CD14-positive monocyte (primary cell): Measurements from ENCODE around the gene ITPR1. TPM values are rescaled to one million over a fixed set of nuclear protein-coding genes. Genes with fewer than 3 reads are reported as not detected.
A peak's percentile ranks its signal among the peaks of the same experiment; 100 is the strongest.

Experiments used
- DNase-seq, 3 donors: peaks; one replicate each; pipeline ENCODE4 v3.0.0-alpha.2; 2011 to 2022
- H2AFZ ChIP-seq: 2 replicates; pipeline ENCODE4 v1.6.0; 2012; ENCODE audit warnings: mild to moderate bottlenecking, low read depth, low read length, inconsistent platforms; ENCODE audit not compliant: insufficient read depth, poor library complexity, severe bottlenecking
- H3K27ac ChIP-seq, 2 donors: 1 replicate in 1 of 2; 2 replicates in 1 of 2; pipeline ENCODE4 v1.5.1; 2012 to 2013; ENCODE audit warnings: low read length in 2 of 2, control low read depth in 1 of 2, inconsistent platforms in 1 of 2, low read depth in 1 of 2, mild to moderate bottlenecking in 1 of 2
- H3K27me3 ChIP-seq, 2 donors: one replicate each; pipeline versions ENCODE4 v1.6.0 to v1.6.1; 2011 to 2013; ENCODE audit warnings: low read length in 2 of 2; ENCODE audit not compliant: control insufficient read depth in 2 of 2, insufficient read depth in 2 of 2
- H3K36me3 ChIP-seq, 2 donors: replicated peaks in 1 of 2; 1 replicate in 1 of 2; 2 replicates in 1 of 2; pipeline versions ENCODE4 v1.5.1 to v1.6.1; 2012 to 2013; ENCODE audit warnings: low read length in 2 of 2, control low read depth in 1 of 2, inconsistent platforms in 1 of 2, mild to moderate bottlenecking in 1 of 2; ENCODE audit not compliant: insufficient read depth in 2 of 2, control insufficient read depth in 1 of 2
- H3K4me1 ChIP-seq, 2 donors: 1 replicate in 1 of 2; 2 replicates in 1 of 2; pipeline versions ENCODE4 v1.5.1 to v1.6.1; 2012 to 2013; ENCODE audit warnings: low read length in 2 of 2, control low read depth in 1 of 2, inconsistent platforms in 1 of 2, mild to moderate bottlenecking in 1 of 2, moderate library complexity in 1 of 2; ENCODE audit not compliant: insufficient read depth in 2 of 2, control insufficient read depth in 1 of 2
- H3K4me2 ChIP-seq: replicated peaks from 2 replicates; pipeline ENCODE3; 2012; ENCODE audit warnings: low read length, moderate library complexity, mild to moderate bottlenecking; ENCODE audit not compliant: poor library complexity, severe bottlenecking; ENCODE audit errors: extremely low read depth
- H3K4me3 ChIP-seq, 3 experiments: fragments of 200-600 bp in 1 of 3; sonication (generic) in 1 of 3; replicated peaks in 1 of 3; 1 replicate in 2 of 3; 2 replicates in 1 of 3; pipeline ENCODE4 v1.5.1; 2011 to 2013; ENCODE audit warnings: low read length in 3 of 3, mild to moderate bottlenecking in 3 of 3, control low read depth in 2 of 3, low read depth in 2 of 3, inconsistent platforms in 1 of 3, moderate library complexity in 1 of 3
- H3K79me2 ChIP-seq: 2 replicates; pipeline ENCODE4 v1.6.0; 2012; ENCODE audit warnings: mild to moderate bottlenecking, control low read depth, inconsistent platforms, low read length, moderate library complexity; ENCODE audit not compliant: insufficient read depth
- H3K9ac ChIP-seq: 2 replicates; pipeline ENCODE4 v1.6.0; 2017; ENCODE audit warnings: low read length, mild to moderate bottlenecking; ENCODE audit not compliant: insufficient read depth, poor library complexity, severe bottlenecking
- H3K9me3 ChIP-seq, 2 donors: replicated peaks in 1 of 2; 1 replicate in 1 of 2; 2 replicates in 1 of 2; pipeline versions ENCODE4 v1.5.1 to v1.6.1; 2012 to 2013; ENCODE audit warnings: low read length in 2 of 2, control low read depth in 1 of 2; ENCODE audit not compliant: control insufficient read depth in 1 of 2, insufficient read depth in 1 of 2
- H4K20me1 ChIP-seq: 2 replicates; pipeline ENCODE4 v1.6.0; 2012; ENCODE audit warnings: mild to moderate bottlenecking, low read length, control low read depth, moderate library complexity; ENCODE audit not compliant: insufficient read depth
- H3K27ac Mint-ChIP-seq, 7 donors: one replicate each; pipeline ENCODE4 v1.8.0; 2020; ENCODE audit warnings: mild to moderate bottlenecking in 7 of 7, mixed read lengths in 7 of 7, moderate library complexity in 6 of 7, inconsistent platforms in 2 of 7
- H3K27me3 Mint-ChIP-seq, 3 donors: one replicate each; pipeline ENCODE4 v1.8.0; 2021 to 2022; ENCODE audit warnings: low read depth in 3 of 3, mild to moderate bottlenecking in 3 of 3, mixed read lengths in 3 of 3, moderate library complexity in 3 of 3, inconsistent platforms in 1 of 3
- H3K36me3 Mint-ChIP-seq, 2 donors: one replicate each; pipeline ENCODE4 v1.8.0; 2020; ENCODE audit warnings: mixed read lengths in 2 of 2, inconsistent platforms in 1 of 2, mild to moderate bottlenecking in 1 of 2
- H3K4me1 Mint-ChIP-seq: one replicate; pipeline ENCODE4 v1.8.0; 2020; ENCODE audit warnings: mild to moderate bottlenecking, mixed read lengths
- H3K4me3 Mint-ChIP-seq, 2 donors: one replicate each; pipeline ENCODE4 v1.8.0; 2020; ENCODE audit warnings: mild to moderate bottlenecking in 2 of 2, mixed read lengths in 2 of 2, moderate library complexity in 1 of 2
- H3K9me3 Mint-ChIP-seq, 7 donors: one replicate each; pipeline ENCODE4 v1.8.0; 2020 to 2022; ENCODE audit warnings: mixed read lengths in 7 of 7, mild to moderate bottlenecking in 6 of 7, moderate library complexity in 6 of 7, inconsistent platforms in 2 of 7
- CTCF ChIP-seq: fragments of 200-600 bp; IDR thresholded peaks from one replicate; pipeline ENCODE4 v1.8.0; 2022; ENCODE audit warnings: antibody characterized with exemption, mild to moderate bottlenecking
- WGBS: methylation state at CpG from one replicate; pipeline ENCODE4 v1.1.5; 2013; ENCODE audit warnings: missing lambda C conversion rate; ENCODE audit not compliant: insufficient coverage; 5-methylcytosine and 5-hydroxymethylcytosine counted together
- intact Hi-C, 2 donors: fragments of 100-400 bp; cut with micrococcal nuclease; formaldehyde crosslinking; loops; one replicate each; pipeline versions ENCODE4 v1.15.0 to v1.15.1; 2023
- polyA plus RNA-seq, 3 donors: library from polyadenylated mRNA; depleted of rRNA in 1 of 3; unstranded in 2 of 3; stranded (reverse) in 1 of 3; fragments of 300-500 nt in 2 of 3; fragments of >200 nt in 1 of 3; fragmentation: Illumina TruSeq in 2 of 3; gene quantifications; 1 replicate in 2 of 3; 2 replicates in 1 of 3; pipeline ENCODE4 v1.2.3, GENCODE V29; 2012 to 2021

Gene ITPR1
- polyA plus RNA-seq, 3 donors = 3.2 to 21.1 (median 7.1) TPM

GRCh38 chr3:4549896-4550295, 56.7 kb downstream of the ITPR1 start:
- TF ChIP-seq CTCF = no peak
- no peaks in the 10 kb centered on the region for H3K27me3 Mint-ChIP-seq
- WGBS = 100% methylated on average over 2 of the region's 4 CpGs
- H3K27ac Mint-ChIP-seq = no peak overlapping the region
- no peak overlapping the region for H3K4me3 Mint-ChIP-seq
- no peaks in the 10 kb centered on the region for H3K27me3 ChIP-seq
- peaks cover 0 to 2% (median 0%) of the 10 kb centered on the region in 7 donors for H3K9me3 Mint-ChIP-seq
- intact Hi-C loops = loop anchor here in 1 of 2 donors (2.0 kb wide), 1 partner anchor 19 kb away; no protein-coding TSS in a partner anchor
- H3K4me1 ChIP-seq = peaks cover 34 to 46% of the 10 kb centered on the region in 2 donors
- H3K4me3 ChIP-seq = no peak overlapping the region
- H4K20me1 ChIP-seq = no peaks in the 10 kb centered on the region
- H3K79me2 ChIP-seq = peaks cover 25% of the 10 kb centered on the region
- H3K36me3 ChIP-seq = no peaks in the 10 kb centered on the region
- no peak overlapping the region for H3K4me2 ChIP-seq
- H3K9me3 ChIP-seq = no peaks in the 10 kb centered on the region
- no peak overlapping the region for H3K9ac ChIP-seq
- peaks cover 18% of the 10 kb centered on the region for H3K4me1 Mint-ChIP-seq
- no peak overlapping the region for H2AFZ ChIP-seq
- no peak for DNase-seq
- H3K36me3 Mint-ChIP-seq = peaks cover 9 to 13% of the 10 kb centered on the region in 2 donors
- no peak overlapping the region for H3K27ac ChIP-seq

GRCh38 chr3:4551051-4551711, 58.0 kb downstream of the ITPR1 start:
- Mint-ChIP-seq H3K4me1 (peaks cover 10% of the 10 kb centered on the region), H3K9me3 (peaks cover 0 to 2% (median 0%) of the 10 kb centered on the region in 7 donors), H3K27ac (peak overlapping the region in 1 of 7 donors; percentile 24), H3K4me3 (no peak overlapping the region), H3K27me3 (no peaks in the 10 kb centered on the region), H3K36me3 (peaks cover 12 to 13% of the 10 kb centered on the region in 2 donors)
- Histone ChIP-seq H3K27ac (no peak overlapping the region), H2AFZ (no peak overlapping the region), H3K4me2 (no peak overlapping the region), H3K27me3 (no peaks in the 10 kb centered on the region), H3K36me3 (no peaks in the 10 kb centered on the region), H3K9me3 (no peaks in the 10 kb centered on the region), H3K79me2 (peaks cover 15% of the 10 kb centered on the region), H4K20me1 (no peaks in the 10 kb centered on the region), H3K9ac (no peak overlapping the region), H3K4me1 (peaks cover 29 to 34% of the 10 kb centered on the region in 2 donors), H3K4me3 (no peak overlapping the region)
- no peak for DNase-seq
- WGBS = 100% methylated on average over 2 of the region's 5 CpGs
- no peak for TF ChIP-seq CTCF
- intact Hi-C loops = no loop called here
